WERI-Rb-1 (cell line): ENCODE results near the gene FGF12.

Source experiments
- DNase-seq: peaks from one replicate; pipeline ENCODE4 v3.0.0-alpha.2; 2020
- H3K27ac ChIP-seq: fragments of 250-450 bp; sonication (Bioruptor Pico); 2 replicates; pipeline ENCODE4 v1.5.1; 2020; ENCODE audit warnings: mild to moderate bottlenecking, moderate library complexity
- H3K27me3 ChIP-seq: fragments of 250-450 bp; sonication (Bioruptor Pico); 2 replicates; pipeline ENCODE4 v1.5.1; 2021; ENCODE audit warnings: mild to moderate bottlenecking, low read depth, moderate library complexity; ENCODE audit not compliant: insufficient read depth, severe bottlenecking
- H3K36me3 ChIP-seq: fragments of 250-450 bp; sonication (Bioruptor Pico); 2 replicates; pipeline ENCODE4 v1.5.1; 2020; ENCODE audit warnings: mild to moderate bottlenecking, moderate library complexity
- H3K4me3 ChIP-seq: 2 replicates; pipeline ENCODE4 v1.5.1; 2011; ENCODE audit warnings: low read depth, mild to moderate bottlenecking, control low read depth, low read length
- H3K9me3 ChIP-seq: fragments of 250-450 bp; sonication (Bioruptor Pico); 2 replicates; pipeline ENCODE4 v1.5.1; 2021; ENCODE audit warnings: mild to moderate bottlenecking, moderate library complexity; ENCODE audit not compliant: severe bottlenecking
- CTCF ChIP-seq: IDR thresholded peaks from 2 replicates; pipeline ENCODE4 v1.5.1; 2011; ENCODE audit warnings: low read depth, mild to moderate bottlenecking, control low read depth, inconsistent platforms, low read length

FGF12 gene

GRCh38 chr3:192216067-192216466, 511.3 kb downstream of the FGF12 start:
- H3K27me3 ChIP-seq: no peaks in the 10 kb centered on the region
- no peak overlapping the region for H3K27ac ChIP-seq
- H3K4me3 ChIP-seq: no peak overlapping the region
- no peaks in the 10 kb centered on the region for H3K9me3 ChIP-seq
- TF ChIP-seq CTCF: no peak
- DNase-seq: no peak
- H3K36me3 ChIP-seq: no peaks in the 10 kb centered on the region

DNA sequence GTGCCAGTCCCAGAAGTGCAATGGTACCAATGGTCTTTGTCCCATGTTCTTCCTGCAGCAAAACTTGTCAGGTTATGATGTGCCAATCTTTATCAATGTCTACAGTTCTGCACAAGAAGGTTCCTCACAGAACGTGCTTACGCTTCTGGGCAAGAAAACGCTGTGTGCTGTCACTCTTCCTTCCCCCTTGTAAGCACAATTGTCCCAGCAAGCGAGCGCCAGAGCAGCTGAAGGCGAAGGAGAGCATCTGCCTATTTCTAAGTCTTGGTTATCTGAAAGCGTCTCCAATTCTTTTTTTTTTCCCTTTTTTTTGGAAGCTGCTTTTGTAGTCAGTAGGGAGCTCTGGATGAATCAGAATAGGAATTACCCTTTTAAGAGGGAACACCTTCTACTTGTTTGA, 514.4 kb downstream of the FGF12 start:
- Histone ChIP-seq H3K27ac (no peak overlapping the region), H3K9me3 (no peaks in the 10 kb centered on the region), H3K4me3 (no peak overlapping the region), H3K27me3 (no peaks in the 10 kb centered on the region), H3K36me3 (no peaks in the 10 kb centered on the region)
- no peak for DNase-seq
- TF ChIP-seq CTCF: no peak

- Histone ChIP-seq H3K36me3 (no peaks in the 10 kb centered on the region), H3K4me3 (no peak overlapping the region), H3K27ac (no peak overlapping the region), H3K27me3 (no peaks in the 10 kb centered on the region), H3K9me3 (no peaks in the 10 kb centered on the region)
- DNase-seq: no peak
- TF ChIP-seq CTCF: no peak
Observed at GRCh38 chr3:192212335-192212734, 515.0 kb downstream of the FGF12 start.

DNA sequence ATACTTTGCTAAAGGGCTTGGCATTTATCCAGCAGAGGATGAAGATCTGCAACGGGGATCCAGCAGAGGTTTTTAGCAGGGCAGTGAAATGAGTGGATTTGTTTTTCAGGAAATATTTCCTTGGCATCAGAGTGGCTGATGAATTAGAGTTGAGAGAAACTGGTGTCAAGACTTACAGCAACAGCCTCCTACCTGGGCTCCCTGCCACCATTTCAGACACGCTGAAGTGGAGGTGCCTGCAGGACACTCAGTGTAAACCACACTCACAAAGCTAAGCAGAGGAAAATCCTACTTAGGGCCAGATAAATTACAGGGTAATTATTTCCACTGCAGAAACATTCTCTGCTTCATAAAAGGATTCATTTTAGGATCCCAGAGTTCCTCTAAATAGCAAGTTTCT, 519.7 kb downstream of the FGF12 start:
- Histone ChIP-seq H3K27me3 (no peaks in the 10 kb centered on the region), H3K36me3 (no peaks in the 10 kb centered on the region), H3K27ac (no peak overlapping the region), H3K9me3 (no peaks in the 10 kb centered on the region), H3K4me3 (no peak overlapping the region)
- peak; percentile 5 for DNase-seq
- TF ChIP-seq CTCF: no peak

DNA sequence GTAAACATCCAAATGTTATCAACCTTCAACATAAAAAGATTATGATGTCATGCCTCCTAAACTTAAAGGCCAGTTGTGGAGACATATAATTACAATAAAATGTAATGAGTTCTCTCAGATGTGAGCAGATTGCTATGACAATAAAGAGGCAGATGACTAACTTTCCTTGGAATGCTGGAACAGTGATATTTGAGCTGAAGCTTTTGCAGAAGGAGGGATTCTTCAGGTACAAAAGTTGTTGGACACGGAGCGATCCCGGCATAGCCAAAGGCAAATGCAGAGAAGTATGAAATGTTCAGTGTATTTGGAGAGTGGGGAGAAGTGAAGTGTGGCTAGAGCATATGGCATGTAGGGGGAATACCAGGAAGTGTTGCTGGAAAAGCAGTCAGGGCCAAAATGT, 520.1 kb downstream of the FGF12 start:
- no peak overlapping the region for H3K4me3 ChIP-seq
- TF ChIP-seq CTCF: no peak
- H3K9me3 ChIP-seq: no peaks in the 10 kb centered on the region
- no peak overlapping the region for H3K27ac ChIP-seq
- no peaks in the 10 kb centered on the region for H3K36me3 ChIP-seq
- H3K27me3 ChIP-seq: no peaks in the 10 kb centered on the region
- no peak for DNase-seq

- Histone ChIP-seq H3K27ac (no peak overlapping the region), H3K9me3 (no peaks in the 10 kb centered on the region), H3K27me3 (no peaks in the 10 kb centered on the region), H3K4me3 (no peak overlapping the region), H3K36me3 (no peaks in the 10 kb centered on the region)
- TF ChIP-seq CTCF: no peak
- no peak for DNase-seq
Observed at GRCh38 chr3:192194085-192194484, 533.3 kb downstream of the FGF12 start.
